ENCODE measurements around the gene ZNF567.
"Not testable (repeated sequence)": the region's sequence is repeated elsewhere in the genome, so short reads cannot be mapped to it uniquely, and the experiment has no call there.

Gene ZNF567

GRCh38 chr19:36687214-36688056 is at the start of gene ZNF567:
Gene ZNF567, plus strand, starts transcription at chr19:36687612. Its CDS starts 7,256 bp downstream, at chr19:36694868.
- peak; percentile 98 for DNase-seq

GRCh38 chr19:36638862-36639510 is 48.4 kb upstream of the ZNF567 start:
- no peak for DNase-seq

- no peak for DNase-seq
Observed at GRCh38 chr19:36646746-36647145, 40.7 kb upstream of the ZNF567 start.

GRCh38 chr19:36652958-36653357 is 34.5 kb upstream of the ZNF567 start:
- DNase-seq, result no peak

- no peak for DNase-seq
Observed at GRCh38 chr19:36665832-36666231, 21.6 kb upstream of the ZNF567 start.

- no peak for DNase-seq
Observed at GRCh38 chr19:36668646-36669045, 18.8 kb upstream of the ZNF567 start.

- DNase-seq, result no peak
Observed at GRCh38 chr19:36672368-36672767, 15.0 kb upstream of the ZNF567 start.

GRCh38 chr19:36674201-36674600 is 13.2 kb upstream of the ZNF567 start:
- DNase-seq, result no peak

GRCh38 chr19:36679455-36679854 is 8.0 kb upstream of the ZNF567 start:
- DNase-seq, result no peak

- DNase-seq, result no peak
Observed at GRCh38 chr19:36685835-36686234, 1.6 kb upstream of the ZNF567 start.

- peak; percentile 34 for DNase-seq
Observed at GRCh38 chr19:36686365-36687213, 823 bp upstream of the ZNF567 start.

GRCh38 chr19:36688058-36688457 is 646 bp downstream of the ZNF567 start:
- no peak for DNase-seq

- DNase-seq, result no peak
Observed at GRCh38 chr19:36707134-36707533, 19.7 kb downstream of the ZNF567 start.

- no peak for DNase-seq
Observed at GRCh38 chr19:36709423-36709822, 22.0 kb downstream of the ZNF567 start.

GRCh38 chr19:36719687-36720556 is 32.5 kb downstream of the ZNF567 start:
- DNase-seq, result no peak

GRCh38 chr19:36736166-36736565 is 48.8 kb downstream of the ZNF567 start:
- not testable (repeated sequence) for DNase-seq

GRCh38 chr19:36745870-36746269 is 58.5 kb downstream of the ZNF567 start:
- no peak for DNase-seq

GRCh38 chr19:36747750-36748149 is 60.3 kb downstream of the ZNF567 start:
- no peak for DNase-seq

GRCh38 chr19:36748431-36749275 is 61.2 kb downstream of the ZNF567 start:
- no peak for DNase-seq

- not testable (repeated sequence) for DNase-seq
Observed at GRCh38 chr19:36749613-36750012, 62.2 kb downstream of the ZNF567 start.

- DNase-seq, result no peak
Observed at GRCh38 chr19:36750066-36750691, 62.8 kb downstream of the ZNF567 start.

All from right hindlimb (tissue), 1 donor.